ENCODE measurements around the gene FAM193B. TPM values are rescaled to one million over a fixed set of nuclear protein-coding genes. Genes with fewer than 3 reads are reported as not detected.

The FAM193B gene
- total and polyA plus RNA-seq, 9 of the 15 experiments (the other 6 are each of a cell fraction or from before 2014, with no cell fraction given), result 4.4 to 76.4 (median 37.3) TPM

DNA sequence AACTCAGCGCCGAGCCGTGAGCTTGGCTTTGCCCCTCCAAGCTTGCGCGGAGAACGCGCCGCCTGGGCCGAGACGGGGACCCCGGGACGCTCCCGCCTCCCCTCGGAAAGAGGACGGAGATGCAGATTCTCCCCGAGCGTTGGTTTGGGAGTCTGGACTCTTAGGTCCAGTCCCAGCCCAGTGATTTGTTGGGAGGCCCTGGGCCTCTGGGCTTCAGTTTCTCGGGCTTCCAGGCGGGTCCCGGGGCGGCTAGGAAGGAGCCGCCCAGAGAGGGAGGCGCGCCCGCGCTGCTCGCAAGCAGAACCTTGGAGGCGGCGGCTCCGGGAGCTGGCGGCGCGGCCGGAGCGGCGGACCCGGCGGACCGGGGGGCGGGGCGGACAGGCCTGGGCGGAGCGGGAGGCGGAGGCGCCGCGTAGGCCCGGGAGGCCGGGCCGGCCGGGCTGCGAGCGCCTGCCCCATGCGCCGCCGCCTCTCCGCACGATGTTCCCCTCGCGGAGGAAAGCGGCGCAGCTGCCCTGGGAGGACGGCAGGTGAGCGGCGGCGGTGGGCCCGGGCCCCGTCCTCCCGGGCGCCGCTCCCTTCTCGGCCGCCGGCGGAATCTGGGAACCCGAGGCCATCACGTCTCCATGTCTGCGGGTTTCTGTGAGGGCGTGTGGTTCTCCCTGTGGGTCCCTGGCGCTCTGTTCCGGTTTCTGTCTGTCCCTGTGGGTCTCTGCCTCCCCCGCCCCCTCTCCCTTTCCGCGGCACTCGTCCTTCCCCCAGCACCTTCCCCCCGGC, 45.6 kb upstream of the FAM193B start, which contains the start of gene B4GALT7 (continued):
- no peak for TF ChIP-seq ZNF197 (CRISPR knock-in tag; IDR thresholded peaks at IDR 0.05; ENCODE audit: low read depth)
- no peak for TF ChIP-seq CC2D1A (IDR thresholded peaks at IDR 0.05)
- TF ChIP-seq ZNF347 (CRISPR knock-in tag; IDR thresholded peaks at IDR 0.05; ENCODE audit: low read depth), result no peak
- TF ChIP-seq SMARCB1 (IDR thresholded peaks at IDR 0.05; ENCODE audit: insufficient read length, low read depth), result no peak
- TF ChIP-seq ZNF445 (CRISPR knock-in tag; IDR thresholded peaks at IDR 0.05; ENCODE audit: low read depth), result no peak
- TF ChIP-seq POLR2H (tag; IDR thresholded peaks at IDR 0.05; ENCODE audit: low read depth), result peak; percentile 78; the same call in 1 of the 2 replicates
- no peak for TF ChIP-seq ELF2 (CRISPR knock-in tag; IDR thresholded peaks at IDR 0.05)
- no peak for TF ChIP-seq ZNF551 (CRISPR knock-in tag; IDR thresholded peaks at IDR 0.05)
- TF ChIP-seq TCF7 (IDR thresholded peaks at IDR 0.05; ENCODE audit: borderline replicate concordance), result no peak; the same call in 1 of the 2 replicates
- no peak for TF ChIP-seq RAD21 (CRISPR knock-in tag; conservative IDR thresholded peaks at IDR 0.05 in 1 of 2, IDR thresholded peaks at IDR 0.05 in 1 of 2)
- no peak for TF ChIP-seq SMAD1 (IDR thresholded peaks at IDR 0.05; ENCODE audit: low read depth, low read length, partially characterized antibody)
- TF ChIP-seq ZKSCAN1 (IDR thresholded peaks at IDR 0.05; ENCODE audit: low read depth, low read length), result no peak
- no peak for TF ChIP-seq ZNF644 (tag; IDR thresholded peaks at IDR 0.05; ENCODE audit: low read depth)
- TF ChIP-seq ZC3H11A (IDR thresholded peaks at IDR 0.05; ENCODE audit: low read depth, low read length), result peak; percentile 84; the same call in 1 of the 2 replicates
- TF ChIP-seq ZBED1 (IDR thresholded peaks at IDR 0.05), result no peak
- TF ChIP-seq BMI1 (IDR thresholded peaks at IDR 0.05; ENCODE audit: low read length), result no peak
- TF ChIP-seq BDP1 (IDR thresholded peaks at IDR 0.05; ENCODE audit: insufficient read depth, insufficient read length), result no peak
- no peak for TF ChIP-seq HNRNPUL1 (IDR thresholded peaks at IDR 0.05; ENCODE audit: low read length)
- 0 out of 2 replicates have a peak, but pooled peaks have one; percentile 25 for TF ChIP-seq ILF3 (IDR thresholded peaks at IDR 0.05; ENCODE audit: borderline replicate concordance)
- no peak for TF ChIP-seq FOXK2 (conservative IDR thresholded peaks at IDR 0.05 in 1 of 2, IDR thresholded peaks at IDR 0.05 in 1 of 2; ENCODE audit: low read depth in 2 of 2)
- TF ChIP-seq, protein P1, sequence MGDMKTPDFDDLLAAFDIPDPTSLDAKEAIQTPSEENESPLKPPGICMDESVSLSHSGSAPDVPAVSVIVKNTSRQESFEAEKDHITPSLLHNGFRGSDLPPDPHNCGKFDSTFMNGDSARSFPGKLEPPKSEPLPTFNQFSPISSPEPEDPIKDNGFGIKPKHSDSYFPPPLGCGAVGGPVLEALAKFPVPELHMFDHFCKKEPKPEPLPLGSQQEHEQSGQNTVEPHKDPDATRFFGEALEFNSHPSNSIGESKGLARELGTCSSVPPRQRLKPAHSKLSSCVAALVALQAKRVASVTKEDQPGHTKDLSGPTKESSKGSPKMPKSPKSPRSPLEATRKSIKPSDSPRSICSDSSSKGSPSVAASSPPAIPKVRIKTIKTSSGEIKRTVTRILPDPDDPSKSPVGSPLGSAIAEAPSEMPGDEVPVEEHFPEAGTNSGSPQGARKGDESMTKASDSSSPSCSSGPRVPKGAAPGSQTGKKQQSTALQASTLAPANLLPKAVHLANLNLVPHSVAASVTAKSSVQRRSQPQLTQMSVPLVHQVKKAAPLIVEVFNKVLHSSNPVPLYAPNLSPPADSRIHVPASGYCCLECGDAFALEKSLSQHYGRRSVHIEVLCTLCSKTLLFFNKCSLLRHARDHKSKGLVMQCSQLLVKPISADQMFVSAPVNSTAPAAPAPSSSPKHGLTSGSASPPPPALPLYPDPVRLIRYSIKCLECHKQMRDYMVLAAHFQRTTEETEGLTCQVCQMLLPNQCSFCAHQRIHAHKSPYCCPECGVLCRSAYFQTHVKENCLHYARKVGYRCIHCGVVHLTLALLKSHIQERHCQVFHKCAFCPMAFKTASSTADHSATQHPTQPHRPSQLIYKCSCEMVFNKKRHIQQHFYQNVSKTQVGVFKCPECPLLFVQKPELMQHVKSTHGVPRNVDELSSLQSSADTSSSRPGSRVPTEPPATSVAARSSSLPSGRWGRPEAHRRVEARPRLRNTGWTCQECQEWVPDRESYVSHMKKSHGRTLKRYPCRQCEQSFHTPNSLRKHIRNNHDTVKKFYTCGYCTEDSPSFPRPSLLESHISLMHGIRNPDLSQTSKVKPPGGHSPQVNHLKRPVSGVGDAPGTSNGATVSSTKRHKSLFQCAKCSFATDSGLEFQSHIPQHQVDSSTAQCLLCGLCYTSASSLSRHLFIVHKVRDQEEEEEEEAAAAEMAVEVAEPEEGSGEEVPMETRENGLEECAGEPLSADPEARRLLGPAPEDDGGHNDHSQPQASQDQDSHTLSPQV (IDR thresholded peaks at IDR 0.05), result peak; percentile 55; the same call in 1 of the 2 replicates
- no peak for TF ChIP-seq CBFA2T3 (IDR thresholded peaks at IDR 0.05)

Data from K562 (cell line).